ENCODE measurements around the gene FAM236D.
"Not testable (repeated sequence)": the region's sequence is repeated elsewhere in the genome, so short reads cannot be mapped to it uniquely, and the experiment has no call there.

- TF ChIP-seq CTCF, POLR2A (IDR thresholded peaks at IDR 0.05): not testable (repeated sequence)
These were observed 29.5 kb upstream of the FAM236D start for GRCh38 chrX:72837532-72837931.

Measured in lower leg skin (tissue), 3 donors.